Measurements from ENCODE around the gene UQCR10.

DNA sequence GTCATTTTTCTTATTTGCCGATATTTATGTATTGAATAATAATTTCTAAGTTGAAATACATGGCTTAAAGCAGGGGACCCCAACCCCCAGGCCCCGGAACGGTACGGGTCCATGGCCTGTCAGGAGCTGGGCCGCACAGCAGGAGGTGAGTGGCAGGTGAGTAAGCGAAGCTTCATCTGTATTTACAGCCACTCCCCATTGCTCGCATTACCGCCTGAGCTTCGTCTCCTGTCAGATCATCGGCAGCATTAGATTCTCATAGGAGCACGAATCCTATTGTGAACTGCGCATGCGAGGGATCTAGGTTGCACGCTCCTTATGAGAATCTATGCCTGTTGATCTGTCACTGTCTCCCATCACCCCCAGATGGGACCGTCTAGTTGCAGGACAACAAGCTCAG lies 4.9 kb upstream of the UQCR10 start:
- TF ChIP-seq, protein P1, sequence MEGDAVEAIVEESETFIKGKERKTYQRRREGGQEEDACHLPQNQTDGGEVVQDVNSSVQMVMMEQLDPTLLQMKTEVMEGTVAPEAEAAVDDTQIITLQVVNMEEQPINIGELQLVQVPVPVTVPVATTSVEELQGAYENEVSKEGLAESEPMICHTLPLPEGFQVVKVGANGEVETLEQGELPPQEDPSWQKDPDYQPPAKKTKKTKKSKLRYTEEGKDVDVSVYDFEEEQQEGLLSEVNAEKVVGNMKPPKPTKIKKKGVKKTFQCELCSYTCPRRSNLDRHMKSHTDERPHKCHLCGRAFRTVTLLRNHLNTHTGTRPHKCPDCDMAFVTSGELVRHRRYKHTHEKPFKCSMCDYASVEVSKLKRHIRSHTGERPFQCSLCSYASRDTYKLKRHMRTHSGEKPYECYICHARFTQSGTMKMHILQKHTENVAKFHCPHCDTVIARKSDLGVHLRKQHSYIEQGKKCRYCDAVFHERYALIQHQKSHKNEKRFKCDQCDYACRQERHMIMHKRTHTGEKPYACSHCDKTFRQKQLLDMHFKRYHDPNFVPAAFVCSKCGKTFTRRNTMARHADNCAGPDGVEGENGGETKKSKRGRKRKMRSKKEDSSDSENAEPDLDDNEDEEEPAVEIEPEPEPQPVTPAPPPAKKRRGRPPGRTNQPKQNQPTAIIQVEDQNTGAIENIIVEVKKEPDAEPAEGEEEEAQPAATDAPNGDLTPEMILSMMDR (IDR thresholded peaks at IDR 0.05; ENCODE audit: borderline replicate concordance, extremely low read depth, low read length, poor library complexity, severe bottlenecking) = no peak
- no peak for TF ChIP-seq EZH2 (IDR thresholded peaks at IDR 0.05; ENCODE audit: borderline replicate concordance, low read depth, low read length, severe bottlenecking)

Data from DND-41 (cell line).